Measurements from ENCODE around the gene SPOCK2.
A peak's percentile ranks its signal among the peaks of the same experiment; 100 is the strongest.
"Not testable (repeated sequence)": the region's sequence is repeated elsewhere in the genome, so short reads cannot be mapped to it uniquely, and the experiment has no call there.

The SPOCK2 gene

DNA sequence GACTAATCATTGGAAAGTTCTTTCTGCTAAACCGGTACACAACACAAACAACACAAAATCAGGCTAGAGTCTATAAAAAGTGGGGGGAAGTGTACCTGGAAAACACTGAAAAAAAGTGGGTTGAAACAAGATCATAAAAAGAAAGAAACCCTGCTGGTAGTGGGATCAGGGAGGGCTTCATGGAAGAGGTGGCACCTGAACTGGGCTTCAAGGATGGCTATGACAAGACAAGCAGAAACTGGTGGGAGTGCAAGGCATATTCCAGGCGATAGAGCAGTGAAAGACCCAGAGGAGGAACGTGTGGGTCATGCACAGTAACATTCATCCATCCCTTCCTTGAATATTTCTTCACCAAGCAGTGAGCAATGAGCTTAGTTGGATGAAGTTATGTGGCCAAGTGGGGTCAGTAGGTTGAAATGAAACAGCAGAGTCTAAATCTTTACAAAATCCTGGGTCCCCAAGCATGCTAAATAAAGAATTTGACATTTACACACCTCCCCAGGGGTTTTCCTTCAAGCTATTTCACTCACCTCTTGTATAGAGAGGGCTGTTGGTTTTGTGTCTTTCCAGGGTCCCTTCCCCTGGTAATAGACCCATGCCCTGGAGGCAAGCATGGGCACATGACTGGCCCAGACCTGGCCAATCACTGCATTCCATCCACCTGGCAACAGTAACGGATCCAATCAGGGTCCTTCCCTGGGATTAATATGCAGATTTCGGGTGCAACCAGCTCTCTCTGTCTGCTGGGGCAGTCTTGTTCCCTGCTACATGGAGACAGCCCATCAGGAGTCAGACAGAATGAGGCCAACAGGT, 38.2 kb downstream of the SPOCK2 start:
- no peak for DNase-seq

DNA sequence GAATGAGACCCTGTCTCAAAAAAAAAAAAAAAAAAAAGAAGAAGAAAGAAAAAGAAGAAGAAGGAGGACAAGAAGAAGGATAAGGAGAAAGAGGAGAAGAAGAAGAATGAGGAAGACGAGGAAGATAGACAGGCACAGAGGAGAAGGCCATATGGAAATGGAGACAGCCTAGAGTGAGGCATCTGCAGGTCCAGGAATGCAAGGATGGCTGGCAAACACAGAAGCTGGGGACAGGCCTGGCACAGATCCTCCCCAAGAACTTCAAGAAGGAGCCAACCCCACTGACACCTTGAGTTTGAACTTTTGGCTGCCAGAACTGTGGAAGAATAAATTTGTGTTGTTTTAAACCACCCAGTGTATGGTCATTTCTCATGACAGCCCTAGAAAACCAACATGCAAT, 38.9 kb downstream of the SPOCK2 start:
- DNase-seq: no peak

DNA sequence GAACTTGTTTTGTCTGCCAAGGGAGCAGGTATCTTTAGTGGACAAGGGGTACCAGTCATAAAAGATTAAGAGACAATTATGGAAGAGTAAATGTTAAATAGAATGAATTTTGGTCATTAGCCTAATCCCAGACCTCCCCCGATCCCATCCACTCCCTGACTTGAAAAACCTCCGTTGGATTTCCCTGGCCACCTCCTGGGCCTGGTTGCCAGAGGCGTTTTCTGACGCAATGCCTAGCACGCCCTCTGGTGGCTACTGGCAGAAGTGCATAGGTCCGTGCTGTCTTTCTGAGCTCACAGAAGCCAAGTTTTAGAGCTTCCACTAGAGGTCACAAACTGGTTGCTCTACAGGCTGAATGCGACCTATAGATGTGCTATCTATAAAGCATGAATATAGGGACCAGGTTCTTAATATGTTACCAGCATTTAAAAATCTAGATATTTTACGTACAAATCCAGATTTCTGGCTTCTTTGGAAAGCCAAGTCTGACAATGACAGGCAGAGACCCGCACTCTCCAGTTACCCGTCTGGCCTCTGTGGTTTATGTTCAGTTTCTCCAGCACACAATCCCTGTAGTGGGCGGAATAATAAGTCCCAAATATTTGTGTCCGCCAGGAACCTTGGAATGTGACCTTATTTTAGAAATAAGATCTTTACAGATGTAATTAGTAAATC, 39.8 kb downstream of the SPOCK2 start:
- DNase-seq: peak; percentile 49

DNA sequence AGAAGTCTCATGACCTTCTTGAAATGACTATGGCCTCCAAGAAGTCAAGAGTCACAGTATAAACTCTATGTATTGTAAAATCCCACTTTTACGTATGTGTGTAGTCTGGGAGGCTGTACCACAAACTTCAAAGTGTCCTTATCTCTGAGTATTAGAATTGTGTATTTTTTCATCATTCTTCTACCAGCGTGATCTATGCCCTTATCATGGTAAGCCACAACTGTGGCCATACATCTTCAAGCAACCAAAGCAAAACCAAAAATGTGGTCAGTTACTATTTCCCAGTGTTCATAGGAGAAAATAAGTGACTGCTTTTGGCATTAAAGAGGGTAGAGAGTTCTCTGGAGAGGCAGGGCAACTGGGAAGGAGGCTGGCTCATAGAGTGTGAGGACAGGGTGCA, 42.8 kb downstream of the SPOCK2 start:
- no peak for DNase-seq

DNA sequence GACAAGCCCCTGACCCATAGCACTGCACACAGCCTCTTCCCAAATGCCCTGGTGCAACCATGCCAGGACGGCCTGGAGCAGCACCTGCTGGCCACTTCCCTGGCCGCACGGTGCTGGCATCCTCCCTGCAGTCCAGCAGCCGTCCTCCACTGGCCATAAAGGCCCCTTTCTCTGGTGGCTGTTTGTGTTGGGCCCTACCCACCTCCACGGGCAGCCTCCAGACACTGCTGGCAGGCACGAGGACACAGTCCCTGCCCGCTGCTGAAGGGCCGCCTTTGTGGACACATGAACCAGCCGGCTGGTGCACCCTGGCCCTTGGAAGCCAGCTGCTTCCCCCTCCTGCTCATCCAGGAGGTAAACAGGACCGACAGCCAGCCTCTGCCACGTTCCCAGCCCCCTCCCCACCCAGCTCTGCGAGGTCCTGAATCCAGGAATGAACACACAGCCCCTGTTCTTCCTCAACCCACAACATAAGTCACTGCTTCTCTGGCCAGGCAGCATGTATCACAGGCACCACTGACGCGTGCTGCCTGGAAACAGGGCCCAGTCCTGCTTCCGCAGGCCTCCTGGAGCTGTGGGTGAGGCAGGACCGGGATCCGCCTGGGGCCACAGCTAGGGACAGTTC, 43.8 kb downstream of the SPOCK2 start:
- no peak for DNase-seq

DNA sequence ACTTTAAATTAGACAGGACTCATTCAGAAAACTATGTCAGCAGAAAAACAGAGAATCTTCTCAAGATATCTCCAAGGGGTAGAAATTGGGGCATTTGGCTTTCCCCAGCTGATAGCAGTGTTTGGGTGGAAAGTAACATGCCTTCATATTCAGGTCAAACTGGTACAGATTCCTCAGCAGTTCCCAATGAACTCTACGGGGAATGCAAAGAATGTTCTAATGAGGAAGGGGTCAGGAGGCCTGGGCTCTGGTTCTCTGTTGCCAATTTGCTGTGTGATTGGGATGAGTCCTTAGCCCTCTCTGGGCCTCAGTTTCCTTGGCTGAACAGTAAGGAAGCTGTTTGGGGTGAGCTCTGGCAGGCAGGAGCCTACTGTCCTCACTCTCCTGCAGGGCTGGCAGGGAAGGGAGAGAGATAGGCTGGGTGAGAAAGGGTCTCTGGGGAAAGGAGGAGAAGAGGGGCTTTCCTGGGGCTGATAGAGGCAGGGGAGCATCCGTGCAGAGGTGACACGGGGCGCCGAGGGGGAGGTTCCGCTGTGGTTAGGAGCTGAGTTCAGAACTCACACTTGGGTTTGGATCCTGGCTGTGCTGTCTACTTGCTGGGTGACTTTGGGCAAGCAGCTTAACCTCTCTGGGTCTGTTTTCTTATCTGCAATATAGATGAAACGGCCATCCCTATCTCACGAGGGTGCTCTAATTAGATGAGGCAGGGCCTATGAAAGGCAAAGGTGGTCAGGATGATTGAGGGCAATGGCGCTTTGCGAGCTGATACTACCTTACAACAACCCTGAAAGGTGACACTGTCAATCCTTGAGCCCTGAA, 45.1 kb downstream of the SPOCK2 start:
- no peak for DNase-seq

DNA sequence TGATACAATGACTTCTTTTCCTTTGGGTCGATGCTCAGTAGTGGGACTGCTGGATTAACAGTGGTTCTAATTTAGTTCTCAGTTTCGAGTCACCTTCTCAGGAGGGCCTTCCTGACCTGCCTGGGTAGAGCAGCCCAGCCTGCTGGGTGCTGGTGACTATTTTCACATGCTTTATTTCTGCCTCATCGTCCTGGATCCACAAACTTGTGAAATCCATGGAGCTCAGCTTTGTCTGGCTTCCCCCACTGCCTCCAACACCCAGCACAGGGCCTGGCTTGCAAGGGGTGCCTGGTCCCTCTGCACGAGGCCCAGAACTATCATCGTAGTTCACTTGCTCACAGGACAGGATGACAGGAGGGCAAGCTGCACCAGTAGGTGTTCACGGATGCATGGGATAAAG, 46.9 kb downstream of the SPOCK2 start:
- DNase-seq: no peak

DNA sequence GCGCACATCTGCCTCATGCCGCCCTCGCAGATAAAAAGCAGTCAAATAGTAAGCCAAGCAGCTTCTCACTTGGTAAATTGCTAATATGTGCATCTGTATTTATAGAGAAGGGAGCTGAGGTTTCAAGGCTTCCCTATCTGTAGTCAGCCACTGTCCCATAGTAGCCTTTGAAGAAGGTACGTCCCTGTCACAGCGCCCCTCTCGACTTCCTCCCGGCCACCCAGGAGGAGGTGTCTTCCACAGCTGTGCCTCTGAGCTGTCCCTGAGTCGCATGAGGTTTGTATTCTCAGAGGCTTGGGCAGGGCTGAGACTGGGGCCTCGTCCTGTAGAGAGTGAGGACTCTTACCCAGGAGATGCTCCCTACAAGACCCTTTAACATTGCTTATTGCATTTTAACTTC, 49.0 kb downstream of the SPOCK2 start:
- no peak for DNase-seq

DNA sequence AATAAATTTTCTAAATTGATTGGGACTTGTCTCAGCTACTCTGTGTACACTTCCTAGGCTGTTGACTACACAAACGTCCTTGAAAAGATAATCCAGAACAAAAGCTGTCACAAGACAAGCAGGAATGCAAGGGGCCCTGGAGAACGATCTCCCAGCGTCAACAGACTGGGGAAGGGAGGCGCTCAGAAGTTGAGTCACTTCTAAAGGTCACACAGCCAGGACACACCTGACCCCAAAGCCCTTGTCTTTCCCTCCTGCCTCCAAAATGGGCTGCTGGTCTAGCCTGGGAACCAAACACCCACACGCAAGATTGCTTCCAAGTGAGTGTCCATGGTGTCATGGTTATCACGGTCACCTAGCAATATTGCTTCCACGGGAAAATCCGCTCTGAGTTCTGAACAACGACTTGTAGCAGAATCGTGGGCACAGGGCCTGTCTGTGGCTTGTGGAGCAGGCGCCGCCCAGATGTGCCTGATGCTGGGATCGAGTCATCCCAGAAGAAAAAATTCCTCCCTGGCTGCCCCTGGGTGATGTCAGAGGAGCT, 49.8 kb downstream of the SPOCK2 start:
- no peak for DNase-seq

DNA sequence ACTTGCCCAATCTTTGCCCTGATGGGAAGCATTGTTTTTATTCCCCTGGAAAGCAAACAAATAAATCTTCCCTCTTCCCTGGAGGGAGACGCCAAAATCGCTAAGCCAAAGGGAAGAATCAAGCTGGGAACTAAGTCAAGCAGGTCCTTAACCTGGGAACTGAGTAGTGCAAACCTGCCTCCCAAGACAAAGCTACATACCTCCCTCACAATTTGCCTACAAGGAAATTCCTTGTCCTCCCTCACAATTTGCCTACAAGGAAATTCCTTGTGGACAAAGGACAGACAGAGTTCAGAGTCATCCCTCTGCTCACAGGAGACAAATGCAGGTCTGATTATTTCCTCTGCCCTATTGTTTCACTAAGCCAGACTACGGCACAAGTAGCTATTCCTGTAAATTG, 50.5 kb downstream of the SPOCK2 start:
- DNase-seq: no peak

DNA sequence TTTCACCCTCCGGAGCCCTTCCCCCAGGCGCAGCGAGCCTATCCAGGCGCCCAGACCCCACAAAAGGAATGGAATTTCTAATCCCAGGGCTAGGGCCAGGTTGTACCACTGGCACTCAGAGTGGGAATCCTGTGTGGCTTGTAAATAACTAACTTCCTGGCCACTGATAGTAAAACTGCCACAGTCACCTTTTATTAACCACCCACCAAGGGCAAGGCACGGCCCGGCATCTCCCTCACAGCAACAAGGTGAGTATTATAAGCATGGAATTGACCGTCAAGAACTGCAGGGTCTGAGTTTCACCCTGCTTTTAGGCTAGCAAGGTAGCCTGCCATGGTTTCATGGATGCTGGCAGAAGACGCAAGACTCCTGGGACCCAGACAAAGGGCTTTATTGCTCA, 51.1 kb downstream of the SPOCK2 start:
- DNase-seq: no peak

DNA sequence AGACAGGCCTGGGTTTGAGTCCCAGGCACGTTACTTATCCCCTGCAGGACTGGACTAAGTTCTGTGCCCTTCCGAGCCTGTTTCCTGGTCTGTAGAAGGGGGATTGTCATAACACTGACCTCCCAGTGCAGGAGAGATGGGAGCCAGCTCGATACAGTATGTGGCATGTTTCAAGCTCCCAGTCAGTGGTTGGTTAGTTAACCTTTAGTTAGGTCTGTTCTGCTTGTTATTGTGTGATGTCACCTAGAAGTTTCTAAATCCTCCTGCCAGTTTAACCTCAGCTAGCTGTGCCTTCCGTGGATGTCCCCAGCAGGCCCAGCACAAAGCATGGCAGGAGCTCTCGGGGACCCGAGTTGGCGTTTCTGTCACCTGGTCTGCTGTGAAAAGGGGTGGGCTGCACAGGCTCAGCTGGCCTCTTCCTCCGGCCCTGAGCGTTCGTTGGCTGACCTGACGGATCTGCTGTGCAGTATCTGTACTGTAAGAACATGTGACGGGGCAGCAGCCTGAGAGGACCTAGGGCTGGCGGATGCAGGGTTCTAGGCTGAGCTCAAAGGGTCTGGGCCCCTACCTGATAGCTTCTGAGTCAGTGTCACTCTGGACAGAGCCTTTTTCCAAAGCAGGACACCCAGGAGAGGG, 53.0 kb downstream of the SPOCK2 start:
- DNase-seq: no peak

DNA sequence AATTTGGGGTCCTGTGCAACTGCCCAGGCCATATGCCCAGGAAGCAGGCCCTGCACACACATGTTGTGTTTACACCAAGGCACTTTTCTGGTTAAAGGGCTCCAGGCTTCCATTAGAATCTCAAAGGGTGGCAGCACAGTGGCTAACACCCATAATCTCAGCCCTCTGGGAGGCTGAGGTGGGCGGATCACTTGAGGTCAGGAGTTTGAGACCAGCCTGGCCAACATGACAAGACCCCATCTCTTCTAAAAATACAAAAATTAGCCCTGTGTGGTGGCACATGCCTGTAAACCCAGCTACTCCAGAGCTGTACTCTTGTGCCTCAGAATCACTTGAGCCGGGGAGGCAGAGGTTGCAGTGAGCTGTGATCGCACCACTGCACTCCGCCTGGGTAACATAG, 53.6 kb downstream of the SPOCK2 start:
- no peak for DNase-seq

DNA sequence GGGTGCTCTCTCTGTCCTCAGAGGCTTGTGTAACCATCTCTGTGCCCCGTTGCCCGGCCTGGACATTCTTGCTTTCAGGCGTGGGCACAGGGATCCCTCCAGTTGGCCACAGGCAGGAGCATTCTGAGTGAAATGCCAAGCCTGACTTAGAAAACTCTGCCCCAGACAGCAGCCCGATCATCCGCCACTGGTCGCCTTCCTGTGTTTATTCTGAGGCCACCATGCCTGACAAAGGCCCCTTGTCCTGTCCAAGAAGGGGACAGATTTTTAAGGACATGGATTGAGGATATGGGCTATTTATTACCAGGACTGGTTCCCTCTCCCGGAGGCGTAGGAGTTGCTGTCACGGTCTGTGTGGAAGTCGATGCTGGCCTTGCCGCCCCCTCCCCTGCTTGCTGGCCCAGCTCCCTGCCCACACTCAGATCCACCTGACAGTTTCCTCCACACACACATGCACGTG, 54.3 kb downstream of the SPOCK2 start:
- no peak for DNase-seq

DNA sequence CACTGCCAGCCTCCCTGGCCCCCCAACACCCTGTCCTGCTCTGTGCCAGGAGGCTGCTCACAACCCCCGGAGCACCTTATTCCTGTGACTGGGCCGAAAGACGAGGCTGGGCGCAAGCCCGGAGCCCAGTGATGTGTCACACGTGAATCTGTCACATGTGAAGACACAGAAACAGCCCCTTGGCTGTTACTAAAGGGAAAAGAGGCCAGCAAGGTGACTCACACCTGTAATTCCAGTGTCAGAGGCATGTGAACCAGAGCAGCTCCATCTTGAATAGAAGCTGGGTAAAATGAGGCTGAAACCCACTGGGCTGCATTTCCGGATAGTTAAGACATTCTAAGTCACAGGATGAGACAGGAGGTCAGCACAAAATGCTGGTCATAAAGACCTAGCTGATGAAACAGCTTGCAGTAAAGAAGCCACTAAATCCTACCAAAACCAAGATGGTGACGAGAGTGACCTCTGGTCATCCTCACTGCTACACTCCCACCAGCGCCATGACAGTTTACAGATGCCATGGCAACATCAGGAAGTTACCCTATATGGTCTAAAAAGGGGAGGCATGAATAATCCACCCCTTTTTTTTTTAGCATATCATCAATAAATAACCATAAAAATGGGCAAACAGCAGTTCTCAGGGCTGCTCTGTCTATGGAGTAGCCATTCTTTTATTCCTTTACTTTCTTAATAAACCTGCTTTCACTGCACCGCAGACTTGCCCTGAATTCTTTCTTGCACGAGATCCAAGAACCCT, 55.8 kb downstream of the SPOCK2 start:
- not testable (repeated sequence) for DNase-seq

DNA sequence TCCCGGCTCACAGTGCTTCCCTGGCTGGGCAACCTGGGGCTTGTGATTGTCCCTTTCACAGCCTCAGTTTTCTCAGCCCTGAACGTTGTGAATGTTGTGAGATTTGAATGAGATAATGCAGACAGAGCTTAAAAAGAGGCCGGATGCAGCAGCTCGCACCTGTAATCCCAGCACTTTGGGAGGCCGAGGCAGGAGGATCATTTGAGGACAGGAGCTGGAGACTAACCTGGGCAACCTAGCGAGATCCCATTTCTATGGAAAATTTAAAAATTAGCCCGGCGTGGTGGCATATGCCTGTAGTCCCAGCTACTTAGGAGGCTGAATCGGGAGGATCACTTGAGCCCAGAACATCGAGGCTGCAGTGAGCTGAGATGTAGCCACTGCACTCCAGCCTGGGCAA, 56.6 kb downstream of the SPOCK2 start:
- no peak for DNase-seq

DNA sequence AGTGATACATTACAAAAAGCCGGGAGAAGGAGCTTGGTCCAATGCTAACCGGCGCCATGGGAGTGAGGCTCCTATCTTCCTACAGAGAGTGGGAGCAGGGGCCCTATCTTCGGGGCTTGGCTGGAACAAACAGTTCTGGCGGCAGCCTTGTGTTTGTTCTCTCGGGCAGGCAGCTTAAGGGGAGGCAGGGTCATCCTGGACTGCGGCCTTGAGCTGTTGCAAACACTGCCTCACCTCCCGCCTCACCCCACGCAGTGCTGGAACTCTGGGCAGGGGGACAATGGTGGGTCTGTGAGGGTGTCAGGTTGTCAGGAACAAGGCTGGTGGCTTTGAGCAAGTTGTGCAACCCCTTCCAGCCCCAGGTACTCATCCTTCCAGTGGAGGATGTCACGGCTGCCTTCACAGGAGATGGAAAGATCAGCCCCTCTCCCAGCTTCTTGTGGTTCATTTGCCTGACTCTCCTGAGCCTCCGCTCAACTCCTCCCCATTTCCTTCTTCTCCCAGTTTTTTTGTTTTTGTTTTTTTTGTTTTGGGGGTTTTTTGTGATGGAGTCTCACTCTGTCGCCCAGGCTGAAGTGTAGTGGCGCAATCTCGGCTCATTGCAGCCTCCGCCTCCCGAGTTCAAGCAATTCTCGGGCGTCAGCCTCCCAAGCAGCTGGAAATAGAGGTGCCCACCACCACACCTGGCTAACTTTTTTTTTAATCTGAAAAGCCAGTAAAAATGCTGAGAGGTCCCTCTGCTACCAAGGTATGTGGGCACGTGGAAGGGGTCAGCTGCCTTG, 57.4 kb downstream of the SPOCK2 start:
- no peak for DNase-seq

DNA sequence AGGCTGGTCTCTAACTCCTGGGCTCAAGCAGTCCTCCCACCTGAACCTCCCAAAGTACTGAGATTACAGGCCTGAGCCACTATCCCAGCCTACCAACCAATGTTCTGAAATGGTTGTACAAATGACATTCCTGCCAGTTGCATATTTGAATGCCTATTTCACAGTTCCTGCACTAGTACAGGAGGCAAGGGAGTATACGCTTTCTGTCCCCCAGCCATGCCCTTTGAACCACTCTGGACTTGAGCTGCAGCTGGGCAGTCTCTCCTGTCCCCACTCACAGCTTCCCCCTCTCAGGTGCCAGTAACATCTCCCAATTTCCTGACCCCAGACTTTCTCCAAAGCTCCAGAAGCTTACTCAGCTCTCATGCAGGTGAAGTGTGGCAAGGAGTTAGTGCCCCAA, 58.9 kb downstream of the SPOCK2 start:
- no peak for DNase-seq

DNA sequence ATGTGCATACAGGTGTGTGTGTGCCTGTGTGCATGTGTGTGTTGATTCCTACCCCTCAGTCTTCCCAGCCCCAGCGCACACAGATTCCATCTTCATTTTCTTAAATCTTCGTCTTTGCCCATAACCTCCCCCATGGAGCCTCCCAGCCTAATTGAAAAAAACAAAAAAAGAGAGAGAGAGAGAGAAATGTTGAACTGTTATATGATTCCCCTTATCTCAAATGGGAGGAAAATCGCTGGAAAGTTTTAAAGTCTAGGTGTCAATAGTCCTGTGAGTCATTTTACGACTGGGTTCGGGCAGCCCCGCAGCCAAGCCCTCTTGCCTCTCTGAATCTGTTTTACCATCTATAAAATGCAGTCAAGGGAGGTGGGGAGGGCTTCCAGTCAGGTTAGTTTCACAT, 60.9 kb downstream of the SPOCK2 start:
- no peak for DNase-seq

DNA sequence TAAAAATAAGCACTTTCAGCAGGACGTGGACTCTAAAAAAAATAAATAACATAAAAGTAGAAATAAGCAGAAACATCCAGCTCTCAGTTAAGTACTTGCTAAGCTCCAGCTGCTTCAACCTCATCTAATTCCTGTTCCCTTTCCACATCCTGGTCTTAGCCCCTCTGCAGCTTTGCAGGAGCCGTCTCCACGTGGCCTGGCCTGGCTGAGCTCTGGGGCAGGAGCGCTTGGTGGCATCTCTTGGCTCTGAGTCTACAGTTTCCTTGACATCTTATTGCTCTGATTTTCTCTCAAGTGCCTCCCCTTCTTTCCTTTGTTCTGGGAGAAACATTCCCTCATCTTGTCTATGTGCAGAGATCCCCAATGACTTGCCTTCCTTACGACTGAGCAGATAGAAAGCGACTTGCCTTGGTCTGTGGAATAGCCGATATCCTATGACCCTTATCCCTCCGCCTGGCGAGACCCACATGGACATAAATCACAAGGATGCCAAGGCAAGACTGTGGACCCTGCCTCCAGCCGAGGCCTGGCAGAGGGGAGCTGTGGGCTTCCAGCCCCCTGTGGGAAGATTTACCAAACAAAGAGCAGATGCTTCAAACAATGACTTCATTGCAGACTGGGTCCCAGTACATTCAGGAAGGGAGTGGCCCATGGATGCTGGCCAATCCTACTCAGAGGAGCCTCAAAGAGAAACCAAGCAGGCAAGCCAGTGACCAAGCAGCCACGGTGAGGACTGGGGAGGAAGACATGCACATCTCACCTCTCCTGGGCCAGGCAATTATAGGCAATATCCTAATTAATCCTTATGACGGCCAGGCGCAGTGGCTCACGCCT, 61.9 kb downstream of the SPOCK2 start:
- DNase-seq: no peak
